ENCODE measurements around the gene RFX3.

RFX3 gene

DNA sequence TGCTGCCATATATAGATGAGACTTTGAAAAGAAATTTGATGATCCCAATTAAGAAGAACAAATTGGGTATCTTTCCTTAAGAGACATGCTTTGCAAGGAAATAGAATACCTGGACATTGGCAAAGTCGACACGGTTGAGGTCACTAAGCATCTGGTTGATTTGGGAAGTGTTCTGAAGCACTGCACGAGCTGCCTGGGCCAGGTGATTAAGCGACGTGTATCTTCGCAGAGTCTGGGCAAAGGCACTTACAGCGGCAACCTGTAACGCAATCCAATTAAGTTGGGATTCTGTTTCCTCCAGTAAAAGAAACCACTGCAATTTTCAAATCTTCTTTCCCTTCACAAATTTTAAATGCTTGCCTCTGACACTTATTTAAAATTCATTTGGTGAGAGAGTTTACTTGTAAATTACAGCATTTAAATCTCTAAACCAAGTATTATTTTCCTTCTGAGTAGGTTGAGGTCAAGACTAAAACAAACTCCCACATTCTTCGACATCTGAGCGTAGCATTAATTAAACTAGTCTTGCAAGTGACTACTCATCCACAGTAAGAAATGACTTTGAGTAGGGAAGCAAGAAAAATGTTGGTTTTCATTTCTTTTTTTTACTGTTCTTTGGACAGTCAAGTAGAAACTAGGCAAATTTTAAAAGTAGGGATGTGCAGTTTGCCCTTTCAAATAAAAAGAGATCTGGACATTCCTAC is 262.8 kb downstream of the RFX3 start:
- H3K4me3 ChIP-seq (ENCODE audit: low read length) = no peak overlapping the region
- TF ChIP-seq ZNF274 (IDR thresholded peaks at IDR 0.05; ENCODE audit: low read depth, low read length) = no peak

DNA sequence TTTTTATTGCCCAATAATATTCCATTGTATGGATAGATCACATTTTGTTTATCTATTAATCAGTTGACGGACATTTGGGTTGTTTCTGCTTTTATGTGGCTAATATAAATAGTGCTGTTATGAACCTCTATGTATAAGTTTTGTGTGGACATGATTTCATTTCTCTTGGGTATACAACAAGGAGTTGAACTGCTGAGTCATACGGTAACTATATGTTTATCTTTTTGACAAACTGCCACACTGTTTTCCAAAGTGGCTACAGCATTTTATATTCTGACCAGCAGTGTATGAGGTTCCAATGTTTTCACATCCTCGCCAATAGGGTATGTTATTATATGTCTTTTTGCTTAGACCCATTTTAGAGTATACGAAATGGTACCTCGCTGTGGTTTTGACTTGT is 264.3 kb downstream of the RFX3 start:
- TF ChIP-seq ZNF274 (IDR thresholded peaks at IDR 0.05; ENCODE audit: low read depth, low read length) = no peak
- H3K4me3 ChIP-seq (ENCODE audit: low read length) = no peak overlapping the region

DNA sequence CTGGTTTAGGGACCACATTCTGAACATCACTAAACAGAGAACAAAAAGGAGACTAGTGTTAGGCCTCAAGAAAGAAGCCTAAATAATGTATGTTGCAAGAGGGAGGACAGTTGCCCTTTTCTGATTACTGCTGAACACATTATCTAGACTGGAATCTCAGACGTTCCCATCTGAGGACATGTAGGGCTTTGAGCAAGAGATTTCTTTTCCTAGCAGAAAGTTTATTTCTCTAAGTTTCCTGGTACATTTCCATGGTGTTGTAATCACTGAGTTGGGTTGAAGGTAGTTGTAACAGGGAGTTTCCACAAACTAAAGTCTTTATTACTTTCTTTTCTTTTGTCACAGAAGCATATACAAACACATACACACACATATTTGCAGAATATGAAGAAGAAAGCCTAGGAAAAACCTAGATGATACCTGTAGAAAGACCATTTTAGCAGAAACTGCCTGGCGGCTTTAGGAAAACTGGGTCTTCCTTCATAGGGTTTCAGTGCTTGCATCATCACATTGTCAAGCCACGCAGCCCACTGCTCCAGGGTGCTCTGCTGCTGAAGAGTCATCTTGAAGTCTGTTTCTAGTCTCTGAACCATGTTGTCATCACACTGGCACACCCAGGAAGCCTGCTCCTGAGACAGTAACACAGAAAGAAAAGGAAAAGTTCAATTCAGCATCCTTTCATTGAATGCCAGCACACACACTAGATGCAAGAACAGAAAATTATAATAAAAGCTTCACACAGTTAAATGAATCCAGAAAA is 269.1 kb downstream of the RFX3 start:
- no peak for TF ChIP-seq ZNF274 (IDR thresholded peaks at IDR 0.05; ENCODE audit: low read depth, low read length)

DNA sequence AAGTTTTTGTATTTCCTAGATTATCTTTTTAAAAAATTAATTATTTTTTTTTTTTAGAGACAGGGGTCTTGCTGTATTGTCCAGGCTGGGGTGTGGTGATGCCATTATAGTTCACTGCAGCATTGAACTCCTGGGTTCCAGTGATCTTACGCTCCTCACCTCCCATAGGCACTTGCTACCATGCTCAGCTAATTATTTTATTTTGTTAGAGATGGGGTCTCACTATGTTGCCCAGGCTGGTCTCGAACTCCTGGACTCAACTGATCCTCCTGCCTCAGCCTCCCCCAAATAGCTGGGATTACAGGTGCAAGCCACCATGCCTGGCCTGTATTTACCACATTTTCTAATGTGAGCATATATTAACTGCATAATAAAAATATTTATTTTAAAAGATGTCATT is 274.5 kb downstream of the RFX3 start:
- TF ChIP-seq ZNF274 (IDR thresholded peaks at IDR 0.05; ENCODE audit: low read depth, low read length) = no peak
- H3K4me3 ChIP-seq (ENCODE audit: low read length) = no peak overlapping the region

More for the DNA sequence above, 269.1 kb downstream of the RFX3 start:
- no peak overlapping the region for H3K4me3 ChIP-seq (ENCODE audit: low read length)

DNA sequence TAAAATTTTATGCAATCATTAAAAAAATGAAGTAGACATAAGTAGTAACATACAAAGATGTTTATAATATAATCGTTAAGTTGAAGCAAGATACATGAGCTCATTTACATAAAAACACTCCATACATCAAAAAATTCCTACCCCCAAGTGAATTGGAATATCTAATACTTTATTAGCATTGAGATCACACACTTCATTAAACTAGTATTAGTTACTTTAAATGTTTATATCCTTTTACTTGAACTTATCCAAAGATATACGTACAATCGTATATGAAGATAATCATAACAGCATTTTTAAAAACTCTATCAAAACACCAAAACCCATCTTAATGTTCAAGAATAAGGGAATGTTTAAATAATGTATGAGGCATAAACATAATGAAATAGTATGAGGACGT is 275.1 kb downstream of the RFX3 start:
- no peak overlapping the region for H3K4me3 ChIP-seq (ENCODE audit: low read length)
- no peak for TF ChIP-seq ZNF274 (IDR thresholded peaks at IDR 0.05; ENCODE audit: low read depth, low read length)

DNA sequence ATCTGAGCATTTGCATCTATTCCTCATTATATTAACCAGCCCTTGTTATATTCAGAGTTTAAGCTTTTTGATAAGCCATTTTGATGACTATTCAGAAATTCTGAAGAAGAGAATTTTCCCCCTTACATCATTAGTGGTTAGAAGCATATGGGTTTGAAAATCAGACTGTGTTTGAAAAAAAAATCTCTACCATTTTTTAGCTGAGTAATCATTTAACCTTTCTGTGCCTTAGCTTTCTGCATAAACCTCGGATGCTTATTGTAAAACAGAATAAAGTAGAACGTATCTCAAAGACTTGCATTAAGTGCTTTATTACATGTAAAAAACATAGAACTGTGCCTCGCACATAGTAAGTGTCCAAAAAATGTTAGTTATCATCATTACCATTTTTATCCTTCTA is 278.6 kb downstream of the RFX3 start:
- H3K4me3 ChIP-seq (ENCODE audit: low read length) = no peak overlapping the region
- TF ChIP-seq ZNF274 (IDR thresholded peaks at IDR 0.05; ENCODE audit: low read depth, low read length) = no peak

DNA sequence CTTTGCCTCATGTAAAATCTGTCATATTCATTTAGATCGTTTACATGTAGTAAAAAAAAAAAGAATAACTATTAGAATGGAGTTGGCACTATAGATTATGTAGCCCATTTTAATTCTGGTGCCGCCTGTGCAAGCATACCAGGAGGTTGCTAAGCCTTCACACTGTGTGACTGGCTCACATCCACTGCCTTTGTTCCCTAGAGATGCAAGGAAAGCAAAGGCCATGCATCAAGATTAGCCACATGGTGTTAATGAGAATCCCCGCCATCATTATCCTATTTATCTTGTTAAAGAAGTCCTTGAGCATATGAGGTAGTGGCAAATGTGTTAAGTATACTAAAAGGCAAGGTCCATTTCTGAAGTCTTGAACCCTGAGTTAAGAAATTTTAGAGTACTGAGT is 279.6 kb downstream of the RFX3 start:
- no peak for TF ChIP-seq ZNF274 (IDR thresholded peaks at IDR 0.05; ENCODE audit: low read depth, low read length)
- H3K4me3 ChIP-seq (ENCODE audit: low read length) = no peak overlapping the region

DNA sequence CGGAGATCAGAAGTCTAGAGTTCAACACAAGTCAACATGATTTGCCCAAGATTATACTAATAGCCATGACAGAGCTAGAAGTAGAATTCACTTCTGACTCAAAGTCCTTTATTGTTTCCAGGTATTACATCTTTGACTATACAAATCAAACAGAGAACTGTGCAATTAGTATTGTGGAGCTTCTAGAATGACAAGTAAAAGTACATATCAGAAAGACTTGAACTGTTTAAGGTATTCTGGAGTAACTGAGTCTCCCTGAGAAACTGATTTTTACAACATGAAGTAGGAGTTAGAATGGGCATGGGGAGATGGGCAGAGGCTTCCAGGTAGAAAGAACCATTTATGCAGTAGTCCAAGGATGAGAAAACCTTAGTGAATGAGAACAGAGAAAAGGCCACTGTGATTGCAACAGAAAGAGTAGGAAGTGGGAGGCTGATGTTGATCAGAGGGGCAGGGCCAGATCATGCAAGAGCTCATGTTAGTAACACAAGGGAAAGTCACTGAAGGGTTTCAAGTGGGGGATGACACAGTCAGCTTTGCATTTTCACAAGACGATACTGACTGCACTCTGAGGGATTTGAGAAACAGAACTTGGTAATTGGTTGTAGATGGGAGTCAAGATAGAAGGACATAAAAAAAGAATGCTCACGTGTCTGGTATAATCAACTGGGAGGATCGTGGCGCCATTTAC is 280.7 kb downstream of the RFX3 start:
- TF ChIP-seq ZNF274 (IDR thresholded peaks at IDR 0.05; ENCODE audit: low read depth, low read length) = no peak
- H3K4me3 ChIP-seq (ENCODE audit: low read length) = no peak overlapping the region

DNA sequence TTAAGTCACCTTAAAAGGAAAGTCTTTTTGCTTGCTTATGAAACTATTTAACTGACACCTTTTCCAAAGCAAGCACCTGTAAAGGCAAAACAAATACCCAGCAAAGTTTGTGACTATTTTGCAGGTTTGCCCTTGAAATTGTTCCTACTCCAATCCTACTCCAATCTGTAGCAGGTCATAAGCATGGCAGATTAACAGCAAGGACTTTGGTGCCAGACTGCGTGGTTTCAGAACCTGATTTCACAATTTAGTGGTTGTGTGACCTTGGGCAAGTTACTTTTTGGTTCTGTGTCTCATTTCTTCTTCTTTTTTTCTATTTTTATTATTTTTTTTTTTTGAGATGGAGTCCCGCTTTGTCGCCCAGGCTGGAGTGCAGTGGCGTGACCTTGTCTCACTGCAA is 282.1 kb downstream of the RFX3 start:
- no peak for TF ChIP-seq ZNF274 (IDR thresholded peaks at IDR 0.05; ENCODE audit: low read depth, low read length)
- no peak overlapping the region for H3K4me3 ChIP-seq (ENCODE audit: low read length)

DNA sequence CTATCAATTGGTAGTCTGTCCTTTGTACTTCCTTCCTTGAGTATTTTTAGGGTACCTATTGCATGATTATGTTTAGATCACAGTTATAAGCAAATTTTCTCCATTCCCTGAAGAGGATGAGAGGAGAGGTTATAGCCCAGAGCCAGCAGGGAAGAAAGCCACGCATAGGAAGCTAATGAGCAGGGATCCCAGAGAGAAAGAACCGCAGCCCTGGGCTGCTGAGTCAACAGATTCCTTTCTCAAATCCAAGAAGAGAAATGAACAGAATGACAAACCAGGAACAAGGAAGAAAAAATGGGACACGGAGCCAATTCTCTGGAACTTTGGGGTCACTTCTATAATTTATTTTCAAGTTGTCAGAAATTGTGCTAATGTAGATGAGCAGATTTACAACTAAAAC is 284.5 kb downstream of the RFX3 start:
- H3K4me3 ChIP-seq (ENCODE audit: low read length) = no peak overlapping the region
- TF ChIP-seq ZNF274 (IDR thresholded peaks at IDR 0.05; ENCODE audit: low read depth, low read length) = no peak

DNA sequence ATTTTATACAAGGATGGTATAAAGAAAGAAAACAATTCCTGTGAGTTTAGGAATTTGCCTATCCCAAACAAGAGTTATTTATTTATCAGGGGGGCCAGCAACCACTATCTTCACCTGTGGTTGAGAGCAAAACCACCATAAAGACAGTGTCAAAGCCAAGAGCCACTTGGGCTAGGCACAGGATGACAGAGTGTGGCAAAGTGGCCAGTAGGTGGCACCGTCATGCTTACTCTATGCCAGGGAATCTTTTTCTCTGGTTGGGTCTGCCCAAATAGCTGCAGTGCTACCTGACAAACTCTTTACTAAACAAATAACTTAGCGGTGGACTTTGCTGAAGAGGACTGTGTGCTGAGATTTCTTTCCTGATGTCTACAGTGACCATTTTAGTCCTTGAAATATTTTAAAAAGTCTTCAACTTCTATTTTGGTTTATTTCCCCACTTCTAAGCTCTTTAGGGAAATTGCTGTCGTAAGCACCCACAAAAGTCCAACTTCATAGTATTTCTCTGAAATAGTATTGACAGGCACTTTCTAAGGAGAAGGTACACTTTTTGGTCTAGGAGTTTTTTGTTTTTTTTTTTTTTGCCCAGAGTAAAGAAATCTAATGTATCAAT is 285.0 kb downstream of the RFX3 start:
- no peak for TF ChIP-seq ZNF274 (IDR thresholded peaks at IDR 0.05; ENCODE audit: low read depth, low read length)
- H3K4me3 ChIP-seq (ENCODE audit: low read length) = no peak overlapping the region

DNA sequence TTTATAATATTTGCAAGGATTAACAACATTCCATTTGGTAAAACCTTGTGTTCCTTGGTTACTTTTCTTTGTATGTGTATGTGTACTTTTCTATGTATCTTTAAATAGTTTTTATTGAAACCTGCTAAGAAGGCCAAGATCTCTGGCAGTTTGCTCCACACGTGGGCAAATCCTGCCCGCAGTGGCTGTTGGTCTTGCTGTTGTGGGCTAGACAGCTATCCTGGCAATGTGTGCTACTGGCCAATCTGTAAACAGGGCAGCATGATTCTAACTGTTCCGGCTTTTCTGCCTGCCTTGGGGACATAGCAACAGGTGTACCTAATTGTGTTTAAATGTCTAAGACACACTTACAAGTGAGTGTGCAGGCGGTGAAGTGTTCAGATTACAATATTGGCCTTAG is 286.6 kb downstream of the RFX3 start:
- no peak overlapping the region for H3K4me3 ChIP-seq (ENCODE audit: low read length)
- TF ChIP-seq ZNF274 (IDR thresholded peaks at IDR 0.05; ENCODE audit: low read depth, low read length) = no peak

DNA sequence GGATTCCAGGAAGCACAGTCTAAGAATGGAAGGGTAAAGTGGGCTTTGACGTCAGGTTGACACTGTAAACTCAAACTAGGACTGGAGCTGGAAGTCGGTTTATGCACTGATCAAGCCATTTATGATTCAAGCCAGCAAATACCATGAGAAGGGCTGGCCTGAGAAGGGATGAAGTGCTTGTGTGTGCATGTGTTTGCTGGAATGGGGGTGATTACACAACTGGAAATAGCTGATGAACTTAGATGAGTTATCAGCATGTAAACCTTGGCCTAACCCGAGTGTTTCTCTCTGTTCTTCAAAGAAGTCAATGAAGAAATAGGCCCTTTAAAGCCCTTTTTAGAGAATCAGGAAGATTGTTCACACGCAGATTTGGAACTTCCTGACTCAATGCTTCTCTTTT is 287.6 kb downstream of the RFX3 start:
- no peak overlapping the region for H3K4me3 ChIP-seq (ENCODE audit: low read length)
- no peak for TF ChIP-seq ZNF274 (IDR thresholded peaks at IDR 0.05; ENCODE audit: low read depth, low read length)

DNA sequence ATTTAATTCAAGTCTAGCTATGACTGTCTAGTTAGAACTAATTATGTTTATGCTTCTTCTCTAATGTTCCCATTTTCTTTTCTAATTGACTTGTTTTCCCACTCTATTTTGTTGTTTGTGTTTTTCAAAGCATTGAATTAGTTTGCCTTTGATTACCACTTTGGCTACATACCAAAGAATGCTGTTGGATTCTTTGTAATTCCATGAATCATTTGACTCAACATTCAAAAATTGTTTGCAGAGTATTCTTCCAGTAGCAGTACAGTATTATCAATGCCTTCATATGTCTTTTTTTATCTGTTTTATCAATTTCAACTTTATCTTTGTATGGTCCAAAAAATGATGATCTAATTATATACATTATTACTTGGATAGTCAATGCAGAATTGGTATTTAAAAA is 288.7 kb downstream of the RFX3 start:
- TF ChIP-seq ZNF274 (IDR thresholded peaks at IDR 0.05; ENCODE audit: low read depth, low read length) = no peak
- no peak overlapping the region for H3K4me3 ChIP-seq (ENCODE audit: low read length)

Measured in GM08714 (cell line).